Stimulated activated CD4-positive, alpha-beta T cell treated with anti-CD3 and anti-CD28 coated beads, Interleukin-15, amount 100 ng/mL, for 24 hours (primary cell): ENCODE data around the gene MYADM.
"Not testable (repeated sequence)": the region's sequence is repeated elsewhere in the genome, so short reads cannot be mapped to it uniquely, and the experiment has no call there.

Experiments used
- DNase-seq: peaks from one replicate; pipeline ENCODE4 v3.0.0-alpha.2; 2020

MYADM gene, protein sequence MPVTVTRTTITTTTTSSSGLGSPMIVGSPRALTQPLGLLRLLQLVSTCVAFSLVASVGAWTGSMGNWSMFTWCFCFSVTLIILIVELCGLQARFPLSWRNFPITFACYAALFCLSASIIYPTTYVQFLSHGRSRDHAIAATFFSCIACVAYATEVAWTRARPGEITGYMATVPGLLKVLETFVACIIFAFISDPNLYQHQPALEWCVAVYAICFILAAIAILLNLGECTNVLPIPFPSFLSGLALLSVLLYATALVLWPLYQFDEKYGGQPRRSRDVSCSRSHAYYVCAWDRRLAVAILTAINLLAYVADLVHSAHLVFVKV

DNA sequence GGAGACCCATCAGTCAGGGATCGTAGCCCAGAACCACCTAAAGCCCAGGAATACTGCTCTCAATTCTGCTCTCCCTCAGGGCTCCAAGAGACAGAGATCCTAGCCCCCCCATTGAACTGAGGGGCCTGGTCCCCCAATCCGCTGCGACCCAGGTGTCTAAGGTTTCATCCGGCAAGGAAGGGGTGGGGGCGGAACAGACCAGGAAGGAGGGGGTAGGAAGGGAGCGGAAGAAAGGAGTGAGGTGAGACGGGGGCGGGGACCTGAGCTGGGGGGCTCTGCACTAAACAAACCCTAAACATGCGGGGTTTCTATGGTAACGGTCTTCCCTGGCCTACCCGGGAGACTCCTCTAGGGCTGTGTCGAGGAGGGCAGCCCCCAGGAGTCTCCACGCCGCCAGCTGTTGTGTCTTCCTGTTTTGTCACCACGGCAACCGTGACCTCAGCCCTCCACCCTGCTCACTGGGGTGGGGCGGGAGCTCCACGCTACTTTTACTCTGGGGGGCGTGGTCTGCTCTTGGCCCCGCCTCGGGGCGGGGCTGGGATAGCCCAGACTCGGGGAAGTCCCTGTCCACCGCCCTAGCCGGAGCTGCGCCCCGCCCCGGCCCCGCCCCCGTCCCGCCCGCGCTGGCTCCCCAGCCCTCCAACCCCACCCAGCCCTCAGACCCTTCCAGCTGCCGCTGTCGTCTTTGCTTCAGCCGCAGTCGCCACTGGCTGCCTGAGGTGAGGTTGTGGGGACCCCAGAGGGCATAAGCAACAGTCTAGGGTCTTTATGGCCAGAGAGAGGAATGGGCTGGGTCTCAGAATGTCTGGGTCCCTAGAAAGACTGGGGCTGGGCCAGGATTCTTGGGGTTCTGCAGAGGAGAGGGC lies at the start of gene MYADM:
Gene MYADM (plus strand): TSS at position 659 of the 866 bp plus-strand sequence. CDS start 5,647 bp downstream, outside the sequence.
- DNase-seq = peak; percentile 98

DNA sequence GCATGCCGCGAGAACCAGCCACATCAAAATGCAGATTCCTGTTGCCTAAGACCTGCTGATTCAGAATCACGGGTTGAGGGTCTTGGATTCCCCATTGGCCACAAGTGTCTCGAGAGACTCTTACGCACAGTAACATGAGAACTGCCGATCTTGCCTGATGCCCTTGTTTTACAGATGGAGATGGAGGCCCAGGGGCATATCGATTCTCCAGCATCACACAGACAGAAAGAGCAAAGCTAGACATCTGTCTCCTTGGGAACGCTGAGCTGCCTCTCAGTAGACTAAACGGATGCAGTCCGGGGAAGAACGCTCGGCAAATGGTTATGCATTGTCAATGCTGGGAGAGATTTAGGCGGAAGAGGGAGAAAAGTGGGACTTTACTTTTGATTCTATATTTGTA lies 48.9 kb upstream of the MYADM start:
- no peak for DNase-seq

GRCh38 chr19:53819861-53820260 lies 47.8 kb upstream of the MYADM start:
- no peak for DNase-seq

DNA sequence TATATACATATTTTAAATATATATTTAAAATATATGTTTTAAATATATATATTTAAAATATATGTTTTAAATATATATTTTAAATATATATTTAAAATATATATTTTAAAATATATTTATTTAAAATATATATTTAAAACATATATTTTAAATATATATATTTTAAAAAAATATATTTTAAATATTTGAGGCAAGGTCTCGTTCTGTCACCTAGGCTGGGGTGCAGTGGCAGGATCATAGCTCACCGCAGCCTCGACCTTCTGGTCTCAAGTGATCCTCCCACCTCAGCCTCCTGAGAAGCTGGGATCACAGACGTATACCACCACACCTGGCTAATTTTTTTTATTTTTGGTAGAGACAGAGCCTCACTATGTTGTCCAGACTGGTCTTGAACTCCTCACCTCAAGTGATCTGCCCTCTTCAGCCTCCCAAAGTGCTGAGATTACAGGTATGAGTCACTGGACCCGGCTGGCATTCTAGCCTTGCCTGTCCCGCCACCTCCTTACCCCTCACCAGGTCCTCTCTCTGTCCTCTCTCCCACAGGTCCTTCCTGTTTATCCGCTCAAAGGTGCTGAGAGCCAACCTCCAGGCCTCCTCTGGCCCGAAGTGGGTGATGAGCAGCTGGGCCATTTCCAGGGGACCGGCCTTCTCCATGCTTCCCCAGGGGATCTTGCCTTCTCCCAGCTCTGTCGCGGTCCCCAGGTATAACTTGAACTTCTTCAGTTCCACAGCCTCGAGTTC lies 44.1 kb upstream of the MYADM start:
- no peak for DNase-seq

- DNase-seq = no peak
These were observed 43.5 kb upstream of the MYADM start, which contains the start of gene NLRP12 for GRCh38 chr19:53824134-53824611. TSS of gene NLRP12 (minus strand) at chr19:53824314. CDS start at chr19:53824174, 140 bp downstream.

GRCh38 chr19:53826876-53827275 lies 40.8 kb upstream of the MYADM start:
- no peak for DNase-seq

- DNase-seq = no peak
These were observed 39.2 kb upstream of the MYADM start for GRCh38 chr19:53828531-53828930.

GRCh38 chr19:53832861-53833260 lies 34.8 kb upstream of the MYADM start:
- not testable (repeated sequence) for DNase-seq

GRCh38 chr19:53838446-53838845 lies 29.2 kb upstream of the MYADM start:
- DNase-seq = not testable (repeated sequence)

DNA sequence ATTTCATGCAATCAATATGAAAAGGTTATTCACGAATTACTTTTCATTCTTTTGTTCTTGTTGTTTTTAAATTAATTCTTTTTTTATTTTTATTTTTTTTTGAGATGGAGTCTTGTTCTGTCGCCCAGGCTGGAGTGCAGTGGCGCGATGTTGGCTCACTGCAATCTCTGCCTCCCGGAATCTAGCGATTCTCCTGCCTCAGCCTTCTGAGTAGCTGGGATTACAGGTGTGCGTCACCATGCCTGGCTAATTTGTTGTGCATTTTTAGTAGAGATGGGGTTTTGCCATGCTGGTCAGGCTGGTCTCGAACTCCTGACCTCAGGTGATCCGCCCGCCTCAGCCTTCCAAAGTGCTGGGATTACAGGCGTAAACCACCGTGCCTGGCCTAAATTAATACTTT lies 27.4 kb upstream of the MYADM start:
- DNase-seq = not testable (repeated sequence)

GRCh38 chr19:53840914-53841313 lies 26.8 kb upstream of the MYADM start:
- not testable (repeated sequence) for DNase-seq

- DNase-seq = no peak
These were observed 22.8 kb upstream of the MYADM start for GRCh38 chr19:53844849-53845246.

DNA sequence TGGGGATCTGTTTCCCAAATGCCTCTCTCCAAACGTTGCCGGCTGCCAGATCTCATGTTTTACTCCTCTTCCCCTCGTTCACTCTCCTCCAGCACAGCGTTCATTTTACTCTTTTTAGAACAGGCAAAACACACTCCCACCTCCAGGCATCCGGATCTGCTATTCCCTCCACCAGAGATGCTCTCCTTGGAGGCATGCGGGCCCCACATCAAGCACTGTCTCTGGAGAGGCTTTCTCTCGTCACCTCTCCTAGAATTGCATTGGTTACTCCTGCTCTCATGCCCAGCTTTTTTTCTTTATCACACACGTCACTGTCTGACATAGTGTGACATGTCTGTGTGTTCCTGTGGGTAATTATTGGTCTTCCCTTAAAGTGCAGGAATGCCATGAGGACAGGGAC lies 20.1 kb upstream of the MYADM start:
- DNase-seq = no peak

DNA sequence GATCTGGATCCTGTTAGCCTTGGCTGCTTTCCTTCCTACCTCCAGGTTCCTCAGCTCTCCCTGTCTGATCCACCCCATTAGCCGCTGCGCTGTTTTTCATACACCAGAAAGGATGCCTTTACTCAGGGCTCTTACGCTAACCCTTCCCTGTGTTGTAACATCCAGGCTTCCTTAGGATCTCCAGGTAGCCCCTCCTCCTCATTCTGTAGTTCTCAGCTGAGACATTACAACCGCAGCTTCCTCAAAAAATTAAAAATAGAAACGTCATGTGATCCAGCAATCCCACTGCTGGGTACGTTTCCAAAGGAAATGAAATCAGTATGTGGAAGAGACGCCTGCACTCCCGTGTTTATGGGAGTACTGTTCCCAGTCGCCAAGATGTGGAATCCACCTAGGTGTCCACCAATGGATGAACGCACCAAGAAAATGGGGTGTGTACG lies 18.4 kb upstream of the MYADM start:
- no peak for DNase-seq

- DNase-seq = no peak
These were observed 14.0 kb upstream of the MYADM start for GRCh38 chr19:53853707-53854106.

GRCh38 chr19:53864308-53864836 lies 3.3 kb upstream of the MYADM start:
- DNase-seq = no peak

DNA sequence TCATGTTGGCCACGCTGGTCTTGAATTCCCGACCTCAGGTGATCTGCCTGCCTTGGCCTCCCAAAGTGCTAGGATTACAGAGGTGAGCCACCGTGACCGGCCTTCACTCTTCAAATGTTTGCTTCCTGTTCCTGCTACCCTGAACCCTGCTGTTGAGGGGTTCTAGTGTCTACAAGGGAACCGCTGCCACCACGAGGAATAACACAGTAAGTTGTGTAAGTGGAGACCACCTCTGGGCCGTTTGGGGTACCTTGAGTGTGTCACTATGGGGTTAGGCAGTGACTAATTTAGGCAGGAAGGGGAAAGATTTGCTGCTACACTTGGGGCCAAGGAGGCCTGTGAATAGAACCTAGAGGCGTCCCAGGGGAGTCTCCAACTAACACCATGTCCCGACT lies 2.2 kb upstream of the MYADM start:
- DNase-seq = no peak

GRCh38 chr19:53865918-53866864 lies 1.5 kb upstream of the MYADM start:
- DNase-seq = peak; percentile 72

- DNase-seq = no peak
These were observed 838 bp upstream of the MYADM start for GRCh38 chr19:53866865-53867224.

DNA sequence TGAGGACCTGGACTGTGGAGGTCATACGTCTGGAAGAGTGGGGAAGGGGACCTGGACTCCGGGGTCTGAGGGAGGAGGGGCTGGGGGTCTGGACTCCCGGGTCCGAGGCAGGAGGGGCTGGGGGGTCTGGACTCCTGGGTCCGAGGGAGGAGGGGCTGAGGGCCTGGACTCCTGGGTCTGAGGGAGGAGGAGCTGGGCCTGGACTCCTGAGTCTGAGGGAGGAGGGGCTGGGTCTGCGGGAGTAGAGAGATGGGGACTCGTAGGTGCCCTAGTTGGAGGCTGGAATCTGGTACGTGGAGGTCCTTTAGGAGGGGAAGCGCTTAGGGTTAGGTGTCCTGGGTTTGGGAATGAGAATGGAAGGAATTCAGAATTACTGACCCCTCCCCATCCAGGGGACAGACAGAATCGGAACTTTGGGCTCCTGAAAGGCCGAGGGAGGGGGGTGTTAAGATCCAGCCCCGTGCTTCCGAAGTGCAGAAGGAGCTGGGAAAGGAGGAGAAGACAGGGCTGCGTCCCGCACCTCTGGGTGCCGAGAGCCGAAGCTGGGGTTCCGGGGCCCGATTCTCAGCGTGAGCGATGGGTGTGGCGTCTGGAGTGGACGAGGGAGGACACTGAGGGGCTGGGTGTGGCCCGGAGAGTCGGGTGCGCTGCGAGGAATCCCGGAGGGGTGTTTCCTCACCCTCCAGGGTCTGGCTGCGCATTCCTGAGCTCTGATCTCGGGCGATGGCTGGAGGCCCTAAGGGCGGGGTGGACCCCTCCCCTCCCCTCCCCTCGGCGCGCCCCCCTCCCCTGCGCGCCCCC lies 608 bp downstream of the MYADM start:
- DNase-seq = peak; percentile 58
